Loucy (cell line): ENCODE data around the gene FBXO47.

Experiments
- CTCF ChIP-seq: fragments of 200-600 bp; sonication (generic); conservative IDR thresholded peaks from 2 replicates; pipeline ENCODE4 v1.5.1; 2014; ENCODE audit warnings: mild to moderate bottlenecking, antibody characterized with exemption, low read length
- EZH2phosphoT487 ChIP-seq: fragments of 200-600 bp; IDR thresholded peaks from 2 replicates; pipeline ENCODE4 v1.6.1; 2018; ENCODE audit warnings: antibody characterized with exemption, mild to moderate bottlenecking, moderate library complexity, borderline replicate concordance

DNA sequence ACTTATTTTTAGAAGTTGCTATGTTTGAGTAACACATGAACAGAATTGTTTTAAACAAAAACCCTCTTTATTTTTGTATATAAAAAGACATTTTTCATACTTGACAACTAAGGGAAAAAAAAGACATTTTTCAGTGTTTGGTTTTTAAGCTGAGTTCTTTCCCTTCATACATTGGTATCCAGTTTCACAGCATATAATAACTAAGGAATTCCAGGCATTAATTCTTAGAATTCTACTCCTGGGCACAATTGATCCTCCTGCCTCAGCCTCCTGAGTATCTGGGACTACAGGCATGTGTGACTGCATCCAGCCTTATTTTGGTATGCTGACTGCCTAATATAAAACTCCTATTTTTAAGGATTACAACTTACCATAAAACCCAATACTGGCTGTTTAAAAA lies 8.4 kb downstream of the FBXO47 start:
- TF ChIP-seq CTCF (no peak), EZH2phosphoT487 (no peak)
